Vagina (tissue), 2 donors: ENCODE results near the gene DENND2D.

ENCODE experiments used
- CTCF ChIP-seq, 3 experiments: fragments of 450-650 bp in 2 of 3; fragments of 200-600 bp in 1 of 3; sonication (generic) in 1 of 3; IDR thresholded peaks; one replicate each; pipeline ENCODE4 v1.5.1; 2017 to 2019; ENCODE audit warnings: antibody characterized with exemption in 3 of 3, mild to moderate bottlenecking in 2 of 3, moderate library complexity in 2 of 3
- POLR2A ChIP-seq, 2 donors: fragments of 450-650 bp; IDR thresholded peaks; one replicate each; pipeline ENCODE4 v1.6.1; 2017; ENCODE audit warnings: antibody characterized with exemption in 2 of 2, mild to moderate bottlenecking in 2 of 2, moderate library complexity in 2 of 2
- POLR2AphosphoS5 ChIP-seq, 2 donors: sonication (generic); formaldehyde crosslinking; IDR thresholded peaks; one replicate each; pipeline ENCODE4 v1.9.0; 2017; ENCODE audit warnings: antibody characterized with exemption in 2 of 2, mild to moderate bottlenecking in 2 of 2, low read depth in 1 of 2; ENCODE audit not compliant: insufficient read depth in 1 of 2

- TF ChIP-seq CTCF (IDR thresholded peaks at IDR 0.05) (no peak), POLR2A (IDR thresholded peaks at IDR 0.05) (no peak), POLR2AphosphoS5 (IDR thresholded peaks at IDR 0.05; ENCODE audit: insufficient read depth in 1 of 2, low read depth in 1 of 2) (no peak)
Measured at GRCh38 chr1:111227434-111227833, 27.0 kb upstream of the DENND2D start, which contains the start of gene CHI3L2.
